ENCODE results near the gene PAXIP1.

DNA sequence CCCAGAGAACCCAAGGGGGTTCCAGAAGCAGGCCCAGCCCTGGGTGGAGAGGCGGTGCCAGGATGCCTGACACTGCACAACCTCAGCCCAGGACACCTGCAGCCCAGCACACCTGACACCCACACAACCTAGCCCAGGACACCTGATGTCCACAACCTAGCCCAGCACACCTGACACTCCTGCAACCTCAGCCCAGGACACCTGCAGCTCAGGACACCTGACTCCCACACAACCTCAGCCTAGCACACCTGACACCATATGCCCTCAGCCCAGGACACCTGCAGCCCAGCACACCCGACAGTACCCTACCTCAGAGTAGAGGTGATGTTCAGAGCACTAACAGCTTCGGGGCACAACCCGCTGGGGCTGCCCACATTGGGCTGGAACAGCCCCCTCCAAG lies 87.3 kb downstream of the PAXIP1 start:
- TF ChIP-seq, protein P1, sequence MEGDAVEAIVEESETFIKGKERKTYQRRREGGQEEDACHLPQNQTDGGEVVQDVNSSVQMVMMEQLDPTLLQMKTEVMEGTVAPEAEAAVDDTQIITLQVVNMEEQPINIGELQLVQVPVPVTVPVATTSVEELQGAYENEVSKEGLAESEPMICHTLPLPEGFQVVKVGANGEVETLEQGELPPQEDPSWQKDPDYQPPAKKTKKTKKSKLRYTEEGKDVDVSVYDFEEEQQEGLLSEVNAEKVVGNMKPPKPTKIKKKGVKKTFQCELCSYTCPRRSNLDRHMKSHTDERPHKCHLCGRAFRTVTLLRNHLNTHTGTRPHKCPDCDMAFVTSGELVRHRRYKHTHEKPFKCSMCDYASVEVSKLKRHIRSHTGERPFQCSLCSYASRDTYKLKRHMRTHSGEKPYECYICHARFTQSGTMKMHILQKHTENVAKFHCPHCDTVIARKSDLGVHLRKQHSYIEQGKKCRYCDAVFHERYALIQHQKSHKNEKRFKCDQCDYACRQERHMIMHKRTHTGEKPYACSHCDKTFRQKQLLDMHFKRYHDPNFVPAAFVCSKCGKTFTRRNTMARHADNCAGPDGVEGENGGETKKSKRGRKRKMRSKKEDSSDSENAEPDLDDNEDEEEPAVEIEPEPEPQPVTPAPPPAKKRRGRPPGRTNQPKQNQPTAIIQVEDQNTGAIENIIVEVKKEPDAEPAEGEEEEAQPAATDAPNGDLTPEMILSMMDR (IDR thresholded peaks at IDR 0.05), result no peak
- TF ChIP-seq POLR2A (IDR thresholded peaks at IDR 0.05) (no peak), POLR2AphosphoS5 (IDR thresholded peaks at IDR 0.05) (no peak)

Data from sigmoid colon (tissue), 4 donors.